TTC549 (cell line): ENCODE measurements around the gene C12orf43.

Experiments used
- FAIRE-seq: peaks from 2 replicates; lab custom pipeline; 2012; peaks lifted over from hg19 to GRCh38; lab: Jason Lieb, UNC

C12orf43 gene

DNA sequence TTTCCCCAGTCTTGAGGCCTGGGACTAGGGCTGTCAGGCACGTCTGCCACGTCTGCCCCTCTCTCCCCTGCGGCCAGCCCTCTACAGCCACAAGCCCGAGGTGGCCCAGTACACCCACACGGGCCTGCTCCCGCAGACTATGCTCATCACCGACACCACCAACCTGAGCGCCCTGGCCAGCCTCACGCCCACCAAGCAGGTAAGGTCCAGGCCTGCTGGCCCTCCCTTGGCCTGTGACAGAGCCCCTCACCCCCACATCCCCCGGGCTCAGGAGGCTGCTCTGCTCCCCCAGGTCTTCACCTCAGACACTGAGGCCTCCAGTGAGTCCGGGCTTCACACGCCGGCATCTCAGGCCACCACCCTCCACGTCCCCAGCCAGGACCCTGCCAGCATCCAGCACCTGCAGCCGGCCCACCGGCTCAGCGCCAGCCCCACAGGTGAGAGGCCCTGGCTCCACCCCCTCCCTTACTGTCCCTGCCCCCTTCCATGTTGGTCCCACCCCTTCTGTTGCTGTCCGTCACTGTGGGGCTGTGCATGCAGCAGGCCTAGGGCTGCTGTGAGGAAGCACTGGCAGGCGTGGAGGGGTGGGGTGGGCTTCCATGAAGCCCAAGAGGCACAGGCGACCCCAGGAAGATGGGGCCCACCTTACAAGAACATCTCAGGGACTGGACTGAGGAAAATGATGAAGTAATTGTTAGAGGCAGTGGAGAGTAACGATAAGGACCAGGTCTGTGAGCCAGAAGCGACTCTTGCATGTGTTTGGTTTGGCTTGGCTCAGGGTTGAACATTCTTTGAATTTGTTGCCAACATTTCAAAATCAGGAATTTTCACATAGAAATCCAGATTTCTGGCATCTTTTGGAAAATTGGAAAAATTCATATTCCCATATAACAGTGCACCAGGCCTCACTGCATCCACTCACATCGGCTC, 16.8 kb downstream of the C12orf43 start:
- FAIRE-seq, result no peak

GRCh38 chr12:120998435-120998834, 17.9 kb downstream of the C12orf43 start:
- FAIRE-seq, result no peak

GRCh38 chr12:120997448-120997847, 18.8 kb downstream of the C12orf43 start:
- no peak for FAIRE-seq

DNA sequence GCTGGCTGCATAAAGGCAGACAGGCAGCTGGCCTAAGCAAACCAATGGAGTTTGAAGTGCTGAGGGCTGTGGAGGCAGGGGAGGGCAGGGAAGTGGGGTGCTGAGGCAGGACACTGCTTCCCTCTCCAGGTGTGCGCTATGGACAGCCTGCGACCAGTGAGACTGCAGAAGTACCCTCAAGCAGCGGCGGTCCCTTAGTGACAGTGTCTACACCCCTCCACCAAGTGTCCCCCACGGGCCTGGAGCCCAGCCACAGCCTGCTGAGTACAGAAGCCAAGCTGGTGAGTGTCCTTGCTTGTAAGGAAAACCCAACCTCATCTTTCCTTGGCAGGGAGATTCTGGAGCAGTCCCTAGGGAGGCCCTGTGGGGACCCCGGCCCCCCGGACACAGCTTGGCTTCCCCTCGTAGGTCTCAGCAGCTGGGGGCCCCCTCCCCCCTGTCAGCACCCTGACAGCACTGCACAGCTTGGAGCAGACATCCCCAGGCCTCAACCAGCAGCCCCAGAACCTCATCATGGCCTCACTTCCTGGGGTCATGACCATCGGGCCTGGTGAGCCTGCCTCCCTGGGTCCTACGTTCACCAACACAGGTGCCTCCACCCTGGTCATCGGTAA, 20.0 kb downstream of the C12orf43 start:
- no peak for FAIRE-seq

DNA sequence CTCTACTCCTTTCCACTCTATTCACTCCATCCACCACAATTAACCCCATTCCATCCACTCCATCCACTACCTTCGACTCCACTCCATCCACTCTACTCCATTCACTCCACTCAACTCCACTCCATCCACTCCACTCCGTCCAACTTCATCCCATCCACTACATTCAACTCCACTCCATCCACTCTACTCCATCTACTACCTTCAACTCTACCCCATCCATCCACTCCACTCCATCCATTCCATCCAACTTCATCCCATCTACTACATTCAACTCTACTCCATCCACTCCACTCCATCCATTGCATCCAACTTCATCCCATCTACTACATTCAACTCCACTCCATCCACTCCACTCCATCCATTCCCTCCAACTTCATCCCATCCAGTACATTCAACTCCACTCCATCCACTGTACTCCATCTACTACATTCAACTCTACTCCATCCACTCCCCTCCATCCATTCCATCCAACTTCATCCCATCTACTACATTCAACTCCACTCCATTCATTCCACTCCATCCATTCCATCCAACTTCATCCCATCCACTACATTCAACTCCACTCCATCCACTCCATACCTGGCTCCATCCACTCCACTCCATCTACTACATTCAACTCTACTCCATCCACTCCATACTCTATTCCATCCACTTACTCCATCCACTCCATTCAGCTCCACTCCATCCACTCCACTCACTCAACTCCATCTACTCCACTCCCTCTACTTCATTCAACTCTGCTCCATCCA, 21.5 kb downstream of the C12orf43 start:
- FAIRE-seq, result no peak

DNA sequence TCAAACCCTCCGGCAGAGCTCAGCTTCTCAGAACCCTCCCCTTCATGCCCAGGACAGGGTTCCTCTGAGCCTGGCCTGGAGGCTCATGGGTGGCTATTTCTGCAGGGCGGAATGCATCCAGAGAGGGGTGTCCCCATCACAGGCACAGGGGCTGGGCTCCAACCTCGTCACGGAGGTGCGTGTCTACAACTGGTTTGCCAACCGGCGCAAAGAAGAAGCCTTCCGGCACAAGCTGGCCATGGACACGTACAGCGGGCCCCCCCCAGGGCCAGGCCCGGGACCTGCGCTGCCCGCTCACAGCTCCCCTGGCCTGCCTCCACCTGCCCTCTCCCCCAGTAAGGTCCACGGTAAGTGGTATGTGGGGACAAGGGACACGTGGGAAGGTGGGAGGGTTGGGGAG, 22.2 kb downstream of the C12orf43 start:
- FAIRE-seq, result no peak

DNA sequence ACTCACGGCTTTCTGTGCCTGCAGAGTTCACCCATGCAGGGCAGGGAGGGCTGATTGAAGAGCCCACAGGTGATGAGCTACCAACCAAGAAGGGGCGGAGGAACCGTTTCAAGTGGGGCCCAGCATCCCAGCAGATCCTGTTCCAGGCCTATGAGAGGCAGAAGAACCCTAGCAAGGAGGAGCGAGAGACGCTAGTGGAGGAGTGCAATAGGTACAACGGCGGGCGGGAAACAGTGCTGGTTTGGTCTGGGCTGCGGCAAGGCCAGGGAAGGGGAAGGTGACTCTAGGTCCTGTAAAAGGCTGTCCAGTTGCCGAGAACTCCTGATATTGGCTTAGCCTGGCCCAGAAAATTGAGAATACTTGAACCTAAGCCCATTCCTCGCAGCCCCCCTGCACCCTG, 22.8 kb downstream of the C12orf43 start:
- no peak for FAIRE-seq

- FAIRE-seq, result no peak
Measured at GRCh38 chr12:120992989-120993388, 23.3 kb downstream of the C12orf43 start.

DNA sequence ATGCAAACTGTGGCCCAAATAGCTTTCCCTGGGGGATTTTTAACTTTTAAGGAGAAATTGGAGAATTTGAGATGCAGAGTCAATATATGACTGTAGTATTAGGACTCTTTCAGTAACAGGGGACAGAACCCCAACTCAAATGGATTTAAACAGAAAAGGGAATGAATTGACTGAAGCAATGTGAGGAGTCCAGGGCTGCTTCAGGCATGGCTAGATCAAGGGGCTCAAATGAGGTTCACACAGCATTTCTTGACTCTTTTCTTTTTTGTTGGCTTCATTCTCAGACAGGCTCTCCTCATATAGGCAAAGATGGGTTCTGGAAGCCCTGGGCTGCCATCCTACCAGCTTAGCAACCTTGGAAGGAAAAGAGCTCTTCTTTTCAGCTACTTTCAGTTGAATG, 24.3 kb downstream of the C12orf43 start:
- FAIRE-seq, result no peak

DNA sequence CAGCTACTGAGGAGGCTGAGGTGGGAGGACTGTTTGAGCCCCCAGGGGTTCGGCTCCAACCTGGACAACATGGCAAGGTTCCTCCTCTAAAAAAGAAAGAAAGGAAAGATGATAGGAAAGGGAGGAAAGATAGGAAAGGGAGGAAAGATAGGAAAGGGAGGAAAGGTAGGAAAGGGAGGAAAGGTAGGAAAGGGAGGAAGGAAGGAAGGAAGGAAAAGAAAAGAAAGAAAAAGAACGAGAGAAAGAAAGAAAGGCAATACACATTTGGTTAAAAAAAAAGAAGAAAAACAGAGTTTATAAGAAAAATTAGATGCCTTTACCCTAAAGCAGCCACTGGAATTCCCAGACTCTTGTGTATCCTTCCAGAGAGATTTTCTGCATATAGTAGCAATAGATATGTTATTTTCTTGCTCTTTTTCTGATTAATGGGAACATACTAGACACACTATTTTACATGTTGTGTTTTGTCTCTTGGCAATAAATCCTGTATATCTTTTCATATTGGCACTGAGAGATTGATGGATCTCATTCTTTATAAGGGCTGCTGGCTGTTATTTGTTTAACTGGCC, 25.7 kb downstream of the C12orf43 start:
- no peak for FAIRE-seq

DNA sequence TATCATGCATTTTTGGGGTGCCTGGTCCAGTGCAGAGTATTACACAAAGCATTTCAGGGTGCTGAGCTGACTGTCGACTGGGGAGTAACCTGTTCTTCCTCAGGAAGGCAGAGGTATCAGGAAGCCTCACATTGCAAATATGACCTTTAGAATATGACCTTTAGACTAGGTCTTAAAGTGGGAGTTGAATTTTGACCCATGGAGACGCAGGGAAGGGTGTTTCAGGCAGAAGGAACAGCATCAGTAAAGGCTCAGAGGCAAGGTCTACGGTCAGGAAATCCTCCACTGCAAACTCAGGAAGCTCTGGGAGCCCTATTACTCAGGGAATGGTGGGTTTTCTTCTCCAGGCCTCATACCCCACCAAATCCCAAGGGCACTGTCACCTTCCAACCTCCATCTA, 26.6 kb downstream of the C12orf43 start:
- FAIRE-seq, result no peak

- no peak for FAIRE-seq
Measured at GRCh38 chr12:120988658-120989057, 27.6 kb downstream of the C12orf43 start.

DNA sequence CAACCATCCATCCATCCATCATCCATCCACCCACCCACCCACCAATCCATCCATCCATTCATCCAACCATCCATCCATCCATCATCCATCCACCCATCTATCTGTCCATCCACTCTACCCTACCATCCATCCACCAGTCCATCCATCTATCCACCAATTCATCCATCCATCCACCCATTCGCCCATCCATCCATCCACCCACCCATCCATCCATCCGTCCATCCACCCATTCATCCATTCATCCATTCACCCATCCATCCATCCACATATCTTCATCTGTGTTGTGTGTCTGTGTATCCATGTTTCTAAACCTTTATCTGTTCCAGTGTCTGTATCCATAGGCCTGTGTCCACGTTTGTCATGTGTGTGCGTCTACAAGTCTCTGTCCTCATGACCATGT, 28.1 kb downstream of the C12orf43 start:
- FAIRE-seq, result no peak

- FAIRE-seq, result no peak
Measured at GRCh38 chr12:120984351-120984898, 31.9 kb downstream of the C12orf43 start.

GRCh38 chr12:120983759-120984158, 32.5 kb downstream of the C12orf43 start:
- no peak for FAIRE-seq

- no peak for FAIRE-seq
Measured at GRCh38 chr12:120982659-120983058, 33.6 kb downstream of the C12orf43 start.

DNA sequence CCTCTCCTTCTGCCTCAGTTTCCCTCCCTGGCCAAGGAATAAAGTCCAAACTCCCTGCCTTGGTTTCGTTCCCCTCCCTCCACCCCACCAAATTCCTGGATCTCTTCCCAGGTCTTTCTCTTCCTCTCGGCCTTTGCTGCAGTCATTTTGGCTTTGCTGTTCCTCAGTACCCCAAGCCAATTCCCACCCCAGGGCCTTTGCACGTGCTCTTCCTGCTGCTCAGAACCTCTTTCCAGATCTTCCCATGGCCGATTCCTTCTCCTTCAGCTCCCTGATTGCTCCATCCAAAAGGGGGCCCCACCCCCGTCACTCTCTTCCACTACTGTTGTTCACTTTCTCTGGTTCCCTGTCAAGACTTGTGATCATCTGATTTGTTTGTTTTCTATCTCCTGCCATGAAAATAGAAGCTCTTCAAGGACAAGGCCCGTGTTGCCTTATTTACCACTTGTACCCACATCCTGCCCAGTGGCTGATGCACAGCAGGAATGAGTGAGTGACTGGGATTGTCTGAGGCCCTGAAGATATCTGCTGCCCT, 34.8 kb downstream of the C12orf43 start:
- FAIRE-seq, result no peak

DNA sequence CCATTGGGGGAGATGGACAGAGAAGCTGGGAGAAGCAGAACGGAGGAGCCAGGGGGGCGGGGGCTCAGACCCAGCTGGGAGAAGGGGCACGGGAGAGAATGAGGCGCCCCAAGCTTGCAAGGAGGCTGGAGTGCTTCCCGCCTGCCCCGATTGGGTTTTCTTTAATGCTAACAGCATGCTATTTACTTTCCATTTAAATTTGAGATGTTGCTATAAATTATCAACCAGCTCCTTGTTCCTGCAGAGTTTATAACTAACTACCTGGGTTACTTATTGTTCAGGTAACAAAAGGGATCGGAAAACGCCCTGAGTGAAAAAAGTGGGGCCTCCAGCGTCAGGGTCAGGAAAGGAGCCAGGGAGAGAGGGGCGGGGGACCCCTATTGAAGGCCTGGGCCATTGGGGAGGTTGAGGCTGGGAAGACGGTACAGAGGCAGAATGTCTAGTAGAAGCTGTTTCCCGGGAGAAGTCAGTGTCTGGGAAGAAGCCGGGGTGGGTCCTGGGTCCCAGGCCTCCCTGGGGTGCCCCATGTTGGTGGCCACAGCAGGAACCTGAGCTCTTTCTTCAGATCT, 35.4 kb downstream of the C12orf43 start:
- no peak for FAIRE-seq

GRCh38 chr12:120979862-120980696, 36.2 kb downstream of the C12orf43 start:
- FAIRE-seq, result no peak

- no peak for FAIRE-seq
Measured at GRCh38 chr12:120979220-120979861, 36.9 kb downstream of the C12orf43 start.
